GM21381 (cell line): ENCODE measurements around the gene DCST2.
"Not testable (repeated sequence)": the region's sequence is repeated elsewhere in the genome, so short reads cannot be mapped to it uniquely, and the experiment has no call there.

Experiments
- ATAC-seq: cut with Tn5 transposase; IDR thresholded peaks from one replicate; pipeline ENCODE4 v1.9.1; 2021; ENCODE audit warnings: mild to moderate bottlenecking, moderate library complexity; ENCODE audit not compliant: unreplicated experiment

DCST2 gene

DNA sequence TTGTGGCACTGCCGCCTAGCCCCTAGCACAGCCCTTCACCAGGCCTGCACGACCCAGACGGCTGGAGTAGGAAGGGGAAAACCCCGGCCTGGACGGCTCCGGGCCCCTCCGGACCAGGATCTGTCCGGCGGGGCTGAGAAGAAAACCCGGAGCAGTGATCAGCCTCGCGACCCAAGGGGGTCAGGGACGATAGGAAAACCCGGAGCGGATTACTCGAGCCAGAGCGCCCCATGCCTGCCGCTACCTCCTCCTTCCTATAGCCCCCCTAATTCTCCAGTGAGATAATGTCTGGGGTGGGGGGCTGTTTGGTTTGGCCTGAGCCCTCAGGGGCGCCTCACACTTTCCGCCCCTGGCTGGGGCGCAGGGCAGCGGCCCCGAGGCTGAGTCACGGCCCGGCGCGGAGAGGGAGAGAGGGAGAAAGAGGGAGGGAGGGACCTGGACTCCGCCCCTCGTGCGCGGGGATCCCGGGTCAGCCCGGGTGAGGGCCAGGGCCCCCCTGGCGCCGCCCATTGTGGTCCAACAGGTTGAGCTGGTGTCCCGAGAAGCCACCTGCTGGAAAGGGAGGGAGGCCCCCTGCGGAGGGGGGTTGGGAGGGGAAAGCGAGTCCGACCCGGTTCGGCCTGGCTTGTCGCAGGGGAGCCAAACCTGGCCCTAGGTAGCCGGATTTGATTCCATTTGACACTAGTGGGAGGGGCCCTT lies 32.7 kb downstream of the DCST2 start:
- peak; percentile 34 for ATAC-seq

DNA sequence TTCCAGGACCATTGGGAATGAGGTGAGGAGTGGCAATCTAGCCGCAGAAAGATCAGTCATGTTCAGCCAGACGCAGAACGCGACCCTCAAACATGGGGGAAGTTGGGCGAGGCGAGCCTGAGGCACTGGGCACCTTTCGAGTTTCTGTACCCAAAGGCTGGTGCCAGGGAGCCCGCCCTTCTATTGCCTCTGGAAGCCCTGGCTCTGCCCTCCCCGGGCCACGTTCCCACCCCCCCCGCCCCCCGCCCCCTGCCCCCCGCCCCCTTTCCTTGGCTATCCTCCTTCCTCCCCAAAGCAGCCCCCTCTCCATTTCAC lies 33.2 kb downstream of the DCST2 start:
- ATAC-seq = no peak

DNA sequence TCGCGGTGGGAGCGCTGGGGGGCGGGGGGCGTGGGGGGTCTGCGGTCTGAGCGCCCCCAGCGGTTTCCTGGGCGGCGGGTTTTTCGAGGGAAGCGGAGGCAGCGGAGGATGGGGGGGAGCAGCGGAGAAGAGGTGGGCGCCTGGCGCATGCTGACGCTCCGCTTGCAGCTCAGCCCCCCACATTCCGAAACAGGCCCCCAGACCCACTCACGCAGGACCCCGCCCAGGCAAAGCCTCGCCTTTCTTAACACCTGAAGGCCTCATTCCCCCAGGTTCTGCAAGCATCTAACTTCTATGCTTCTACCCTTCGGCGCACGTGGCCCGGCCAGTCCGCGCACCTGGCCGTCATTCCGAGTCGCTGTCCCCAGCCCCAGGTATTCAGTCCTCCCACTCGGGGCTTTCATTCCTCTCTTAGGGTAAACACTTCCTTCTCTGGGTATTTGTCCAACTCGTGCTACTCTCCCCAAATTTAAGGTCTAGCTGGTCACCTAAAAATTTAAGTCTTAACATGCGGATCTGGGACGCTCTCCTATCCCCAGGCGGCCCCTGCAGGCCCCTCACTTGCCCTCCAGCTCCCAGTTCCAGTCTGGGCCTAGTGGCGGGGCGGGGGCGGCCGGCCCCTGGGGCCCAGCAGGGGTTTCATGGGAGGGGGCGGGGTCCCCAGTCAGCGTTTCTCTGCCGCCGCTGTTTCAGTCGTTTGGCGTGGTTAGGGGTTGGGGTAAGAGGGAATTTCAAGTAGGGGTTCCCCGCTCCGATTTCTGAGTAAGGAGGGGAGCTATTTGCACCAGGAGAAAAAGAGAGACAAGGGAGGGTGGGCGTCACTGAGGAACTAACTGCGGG lies 33.8 kb downstream of the DCST2 start:
- no peak for ATAC-seq

- no peak for ATAC-seq
These were observed 34.6 kb downstream of the DCST2 start for GRCh38 chr1:154998818-154999570.

GRCh38 chr1:154998201-154998780 lies 35.3 kb downstream of the DCST2 start:
- no peak for ATAC-seq

DNA sequence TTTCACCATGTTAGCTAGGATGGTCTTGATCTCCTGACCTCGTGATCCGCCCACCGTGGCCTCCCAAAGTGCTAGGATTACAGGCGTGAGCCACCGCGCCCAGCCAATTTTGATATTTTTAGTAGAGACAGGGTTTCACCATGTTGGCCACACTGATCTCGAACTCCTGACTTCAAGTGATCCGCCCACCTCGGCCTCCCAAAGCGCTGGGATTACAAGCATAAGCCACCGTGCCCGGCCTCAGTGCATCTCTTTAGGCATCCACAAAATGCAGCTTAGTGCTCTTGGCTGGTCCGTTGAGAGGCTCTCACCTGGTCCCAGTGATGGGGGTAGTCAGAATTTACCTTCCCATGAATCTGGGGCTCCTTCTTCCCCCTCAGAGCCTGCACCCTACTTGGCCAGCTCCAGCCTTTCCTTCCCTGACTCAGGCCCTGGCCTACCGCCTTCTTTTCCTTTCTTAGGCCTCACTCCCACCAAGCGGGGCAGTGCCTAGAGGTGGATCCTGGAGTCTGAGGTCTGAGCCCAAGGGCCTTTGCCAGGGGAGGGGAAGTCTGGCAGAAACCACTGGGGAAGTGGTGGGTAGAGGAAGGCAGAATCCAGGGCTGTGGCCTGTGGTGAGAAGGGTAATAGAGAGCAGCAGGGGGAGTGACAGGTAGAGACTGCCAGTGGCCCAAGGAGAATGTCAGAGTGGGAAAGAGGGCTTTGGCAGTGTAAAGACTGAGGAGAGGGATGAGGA lies 36.4 kb downstream of the DCST2 start:
- no peak for ATAC-seq

GRCh38 chr1:154995301-154995983 lies 38.1 kb downstream of the DCST2 start:
- not testable (repeated sequence) for ATAC-seq

DNA sequence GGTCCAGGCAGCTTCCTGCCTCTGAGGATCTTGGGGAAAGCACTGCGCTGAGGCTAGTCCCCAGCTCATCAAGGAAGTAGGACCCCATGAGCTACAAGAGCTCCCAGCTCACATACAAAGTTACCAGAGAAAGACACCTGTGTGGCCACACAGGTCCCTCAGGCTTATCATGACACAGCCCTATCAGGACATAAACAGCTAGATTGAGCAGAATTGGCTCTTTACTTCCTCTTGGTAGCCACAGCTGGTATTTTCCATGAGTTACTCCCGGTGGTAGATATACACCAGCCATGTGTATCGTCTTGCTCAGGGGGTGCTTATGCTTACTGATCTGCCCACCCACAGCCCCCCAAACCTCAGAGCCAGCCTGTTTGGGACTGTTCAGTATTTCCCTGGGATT lies 39.0 kb downstream of the DCST2 start:
- ATAC-seq = no peak

DNA sequence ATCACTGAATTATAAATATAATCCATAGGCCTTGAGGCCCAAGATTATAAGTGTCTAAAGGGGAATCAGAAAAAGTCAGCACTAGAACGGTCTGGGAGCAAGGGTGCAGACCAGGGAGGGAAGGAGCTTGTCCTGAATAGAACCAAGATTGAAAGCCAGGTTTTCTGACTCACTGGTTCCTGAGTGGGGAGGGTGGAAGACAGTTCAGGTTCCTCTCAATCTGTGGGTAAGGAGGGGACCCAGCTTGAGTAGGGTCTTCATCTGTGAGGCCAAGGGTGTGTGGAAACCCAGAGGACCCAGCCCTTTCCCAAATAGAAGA lies 39.4 kb downstream of the DCST2 start:
- no peak for ATAC-seq

DNA sequence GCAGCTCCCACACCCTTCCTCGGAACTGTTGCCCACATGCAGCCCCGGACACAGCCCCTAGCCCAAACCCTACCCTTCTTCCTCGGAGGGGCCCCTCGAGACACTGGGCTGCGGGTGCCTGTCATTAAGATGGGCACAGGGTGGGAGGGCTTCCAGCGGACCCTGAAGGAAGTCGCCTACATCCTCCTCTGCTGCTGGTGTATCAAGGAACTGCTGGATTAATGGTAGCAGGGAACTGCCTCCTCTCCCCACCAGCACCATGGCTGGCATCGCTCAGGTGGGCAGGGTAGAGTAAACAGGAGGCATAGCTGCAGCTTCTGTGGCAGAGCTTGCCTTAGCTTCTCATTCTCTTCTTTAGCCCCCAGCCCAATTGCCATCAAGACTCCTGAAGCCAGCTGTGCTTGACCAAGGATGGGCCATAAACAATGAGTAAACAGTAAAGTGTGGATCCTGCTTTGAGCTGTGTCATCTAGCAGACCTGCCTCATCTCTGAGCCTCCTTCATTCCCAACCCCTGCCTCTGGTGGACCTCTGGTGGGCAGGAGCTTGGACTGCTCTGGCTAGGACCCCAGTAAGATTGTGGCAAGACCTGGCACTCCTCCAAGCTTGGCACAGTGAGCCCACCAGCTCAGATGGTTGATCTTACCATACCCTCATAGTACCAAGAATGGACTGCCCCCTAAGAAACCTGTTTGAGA lies 39.9 kb downstream of the DCST2 start, which contains the start of gene LENEP:
Gene LENEP (plus strand): TSS at position 15 of the 697 bp plus-strand sequence. CDS start 22 bp downstream, at position 37.
- no peak for ATAC-seq

DNA sequence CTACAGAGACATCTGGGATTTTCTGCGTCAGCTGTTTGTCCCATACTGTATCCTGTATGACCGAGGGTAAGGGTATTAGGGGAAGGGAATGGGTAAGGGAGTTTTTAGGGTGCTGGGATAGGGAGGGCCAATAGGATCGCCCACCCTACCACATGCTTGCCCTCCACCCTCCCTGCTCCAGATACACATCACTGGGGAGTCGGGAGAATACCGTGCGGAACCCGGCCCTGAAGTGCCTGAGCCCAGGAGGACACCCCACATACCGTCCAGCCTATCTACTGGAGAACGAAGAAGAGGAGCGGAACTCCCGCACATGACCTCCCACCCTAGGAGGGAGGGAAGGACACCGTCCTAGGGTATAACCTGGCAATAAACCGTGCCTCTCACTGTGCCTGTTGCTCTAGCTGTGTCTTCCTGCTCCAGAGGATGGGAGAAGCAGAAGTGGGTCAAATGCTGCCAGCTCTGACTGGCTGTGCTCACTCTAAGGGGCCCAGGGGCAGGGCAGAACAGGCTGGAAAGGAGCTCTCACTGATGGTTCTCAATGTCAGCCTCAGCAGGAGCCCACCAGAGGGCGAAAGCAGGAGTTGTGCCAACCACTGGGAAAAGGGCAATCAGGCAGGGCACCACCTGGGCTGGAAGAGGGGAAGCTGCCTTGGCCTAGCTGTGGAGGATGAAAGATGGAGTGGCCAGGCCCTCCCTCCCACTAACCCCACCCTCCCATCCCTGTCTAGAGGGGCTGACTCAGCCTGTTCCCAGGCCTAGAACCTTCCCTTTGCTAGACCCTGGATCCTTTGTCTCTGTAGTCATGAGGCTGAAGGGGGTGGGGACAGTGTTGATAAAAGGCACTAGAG lies 40.6 kb downstream of the DCST2 start:
- no peak for ATAC-seq

GRCh38 chr1:154990276-154990675 lies 43.3 kb downstream of the DCST2 start:
- ATAC-seq = no peak

- ATAC-seq = no peak
These were observed 44.3 kb downstream of the DCST2 start for GRCh38 chr1:154989195-154989860.

DNA sequence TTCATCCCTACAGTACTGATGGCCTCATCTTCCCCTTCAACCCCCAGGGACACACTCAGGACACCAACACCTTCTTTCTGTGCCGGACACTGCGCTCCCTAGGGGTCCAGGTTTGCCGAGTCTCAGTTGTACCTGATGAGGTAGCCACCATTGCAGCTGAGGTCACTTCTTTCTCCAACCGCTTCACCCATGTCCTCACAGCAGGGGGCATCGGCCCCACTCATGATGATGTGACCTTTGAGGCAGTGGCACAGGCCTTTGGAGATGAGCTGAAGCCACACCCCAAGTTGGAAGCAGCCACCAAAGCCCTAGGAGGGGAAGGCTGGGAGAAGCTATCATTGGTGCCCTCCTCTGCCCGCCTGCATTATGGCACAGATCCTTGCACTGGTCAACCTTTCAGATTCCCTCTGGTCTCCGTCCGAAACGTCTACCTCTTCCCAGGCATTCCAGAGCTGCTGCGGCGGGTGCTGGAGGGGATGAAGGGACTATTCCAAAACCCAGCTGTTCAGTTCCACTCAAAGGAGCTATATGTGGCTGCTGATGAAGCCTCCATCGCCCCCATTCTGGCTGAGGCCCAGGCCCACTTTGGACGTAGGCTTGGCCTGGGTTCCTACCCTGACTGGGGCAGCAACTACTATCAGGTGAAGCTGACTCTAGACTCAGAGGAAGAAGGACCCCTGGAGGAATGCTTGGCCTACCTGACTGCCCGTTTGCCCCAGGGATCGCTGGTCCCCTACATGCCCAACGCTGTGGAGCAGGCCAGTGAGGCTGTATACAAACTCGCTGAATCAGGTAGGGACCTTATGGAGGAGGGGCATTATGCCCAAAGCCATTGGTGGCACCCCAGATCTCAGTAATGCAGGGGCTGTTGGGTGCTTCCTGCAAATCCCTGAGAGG lies 45.3 kb downstream of the DCST2 start:
- no peak for ATAC-seq

- no peak for ATAC-seq
These were observed 46.3 kb downstream of the DCST2 start for GRCh38 chr1:154987326-154987725.

DNA sequence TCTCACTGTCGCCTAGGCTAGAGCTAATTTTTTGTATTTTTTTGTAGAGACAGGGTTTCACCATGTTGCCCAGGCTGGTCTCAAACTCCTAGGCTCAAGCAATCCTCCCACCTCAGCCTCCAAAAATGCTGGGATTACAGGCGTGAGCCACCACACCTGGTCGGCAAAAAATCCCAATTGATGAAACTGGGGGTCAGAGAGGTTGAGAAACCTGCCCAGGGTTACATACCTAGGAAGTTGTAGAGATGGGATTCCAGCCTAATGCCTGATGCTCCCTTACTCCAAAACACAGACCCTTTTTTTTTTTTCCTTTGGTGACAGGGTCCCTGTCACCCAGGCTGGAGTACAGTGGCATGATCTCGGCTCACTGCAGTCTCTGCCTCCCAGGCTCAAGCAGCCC lies 46.8 kb downstream of the DCST2 start:
- ATAC-seq = not testable (repeated sequence)
